Ectodermal cell (in vitro differentiated cells): ENCODE data around the gene COTL1.
A peak's percentile ranks its signal among the peaks of the same experiment; 100 is the strongest.

ENCODE experiments used
- H3K27ac ChIP-seq: 2 replicates; pipeline ENCODE4 v1.7.0; 2013; ENCODE audit warnings: mild to moderate bottlenecking, low read depth, low read length; ENCODE audit not compliant: insufficient read depth, poor library complexity, severe bottlenecking
- H3K27me3 ChIP-seq: 2 replicates; pipeline ENCODE4 v1.7.0; 2013; ENCODE audit warnings: mild to moderate bottlenecking, low read length; ENCODE audit not compliant: insufficient read depth, control insufficient read depth, poor library complexity, severe bottlenecking
- H3K36me3 ChIP-seq: one replicate; pipeline ENCODE4 v1.7.0; 2013; ENCODE audit warnings: low read length; ENCODE audit not compliant: control insufficient read depth, insufficient read depth
- H3K4me1 ChIP-seq: one replicate; pipeline ENCODE4 v1.7.0; 2013; ENCODE audit warnings: low read length; ENCODE audit not compliant: control insufficient read depth, insufficient read depth
- H3K4me3 ChIP-seq: 2 replicates; pipeline ENCODE4 v1.7.0; 2013; ENCODE audit warnings: low read depth, low read length, control low read depth; ENCODE audit not compliant: insufficient read depth
- H3K9me3 ChIP-seq: 2 replicates; pipeline ENCODE4 v1.7.0; 2013; ENCODE audit warnings: mild to moderate bottlenecking, low read length, moderate library complexity; ENCODE audit not compliant: control insufficient read depth
- WGBS, 2 experiments: methylation state at CpG; one replicate each; pipeline ENCODE4 v1.1.7; 2013; ENCODE audit warnings: missing lambda C conversion rate in 2 of 2; 5-methylcytosine and 5-hydroxymethylcytosine counted together

COTL1 gene

DNA sequence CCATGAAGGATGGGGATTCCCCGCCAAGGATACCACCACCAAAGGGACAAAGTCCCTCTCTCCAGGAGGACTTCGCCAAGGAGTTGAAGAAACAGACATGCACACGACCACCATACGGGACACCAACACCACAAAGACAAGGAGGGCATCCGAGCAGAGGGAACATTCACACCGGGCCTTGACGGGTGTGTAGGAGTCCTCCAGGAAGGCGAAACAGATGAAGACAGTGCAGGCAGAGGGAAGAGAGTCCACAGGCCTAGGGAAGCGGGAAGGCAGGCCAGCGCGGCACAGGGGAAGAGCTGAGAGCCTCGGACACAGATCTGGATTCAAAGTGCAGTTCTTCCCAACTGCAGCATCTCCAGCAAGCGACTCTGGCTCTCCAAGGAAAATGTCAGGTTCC, 10.8 kb downstream of the COTL1 start:
- Histone ChIP-seq H3K36me3 (peaks cover 23% of the 10 kb centered on the region), H3K9me3 (no peaks in the 10 kb centered on the region), H3K4me3 (no peak overlapping the region), H3K27ac (no peak overlapping the region), H3K4me1 (peaks cover 27% of the 10 kb centered on the region), H3K27me3 (no peaks in the 10 kb centered on the region)
- 93 to 96% methylated on average over 13 of the region's 13 CpGs for WGBS, 2 experiments

GRCh38 chr16:84606081-84606875, 11.6 kb downstream of the COTL1 start:
- Histone ChIP-seq H3K27ac (no peak overlapping the region), H3K4me3 (no peak overlapping the region), H3K36me3 (peaks cover 23% of the 10 kb centered on the region), H3K27me3 (no peaks in the 10 kb centered on the region), H3K9me3 (no peaks in the 10 kb centered on the region), H3K4me1 (peaks cover 31% of the 10 kb centered on the region)
- WGBS, 2 experiments = 91 to 93% methylated on average over 14 of the region's 14 CpGs

DNA sequence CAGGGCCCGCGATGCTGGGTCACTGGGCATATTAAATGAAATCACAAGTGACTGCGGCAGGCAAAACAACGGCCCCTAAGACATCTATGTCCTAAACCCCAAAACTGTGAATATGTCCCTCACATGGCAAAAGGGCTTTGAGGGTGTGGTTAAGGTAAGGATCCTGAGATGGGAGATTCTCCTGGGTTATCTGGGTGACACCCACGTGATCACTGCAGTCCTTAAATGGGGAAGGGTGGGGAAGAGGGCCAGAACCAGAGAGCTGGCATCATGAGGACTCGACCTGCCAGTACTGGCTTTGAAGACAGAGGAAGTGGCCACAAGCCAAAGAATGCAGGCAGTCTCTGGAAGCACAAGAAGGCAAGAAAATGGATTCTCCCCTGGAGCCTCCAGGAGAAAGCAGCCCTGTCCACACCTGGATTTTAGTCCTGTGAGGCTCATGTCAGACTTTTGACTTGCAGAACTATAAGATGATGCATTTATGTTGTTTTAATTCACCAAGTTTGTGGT, 12.5 kb downstream of the COTL1 start:
- Histone ChIP-seq H3K27ac (no peak overlapping the region), H3K4me3 (no peak overlapping the region), H3K4me1 (peaks cover 40% of the 10 kb centered on the region), H3K9me3 (no peaks in the 10 kb centered on the region), H3K36me3 (peaks cover 23% of the 10 kb centered on the region), H3K27me3 (no peaks in the 10 kb centered on the region)
- 93 to 94% methylated on average over 6 of the region's 6 CpGs for WGBS, 2 experiments

DNA sequence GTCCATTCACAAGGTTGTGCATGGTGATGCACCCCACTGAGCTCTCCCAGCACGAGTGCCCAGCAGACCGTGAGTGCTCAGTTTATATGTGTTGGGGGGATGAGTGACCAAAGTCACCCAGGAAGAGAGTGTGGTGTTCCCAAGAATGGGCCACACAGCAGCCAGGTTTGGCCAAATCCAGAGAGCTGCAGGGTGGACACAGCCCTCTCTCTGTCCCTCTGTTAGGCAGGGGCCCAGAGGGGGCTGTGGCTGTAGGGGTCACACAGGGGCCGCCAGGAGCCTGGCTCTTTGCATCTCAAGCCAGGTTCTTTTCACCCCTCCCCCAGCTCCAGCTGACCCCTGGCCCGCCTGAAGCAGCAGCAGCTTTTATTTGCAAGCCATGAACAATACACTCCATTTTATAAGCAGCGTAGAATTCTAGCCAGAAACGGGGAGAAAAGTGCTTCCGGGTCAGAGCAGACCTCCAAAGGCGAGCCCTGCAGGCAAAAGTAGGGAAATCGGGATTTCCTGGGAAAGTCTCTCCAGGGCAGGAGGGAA, 13.3 kb downstream of the COTL1 start:
- Histone ChIP-seq H3K9me3 (no peaks in the 10 kb centered on the region), H3K27me3 (no peaks in the 10 kb centered on the region), H3K36me3 (peaks cover 21% of the 10 kb centered on the region), H3K4me1 (peaks cover 47% of the 10 kb centered on the region), H3K27ac (peak overlapping the region; percentile 26), H3K4me3 (no peak overlapping the region)
- 27 to 31% methylated on average over 9 of the region's 9 CpGs for WGBS, 2 experiments

GRCh38 chr16:84603940-84604339, 13.9 kb downstream of the COTL1 start:
- whole genome bisulfite sequencing, 2 experiments = 74 to 75% methylated on average over 9 to 10 of the region's 10 CpGs
- no peak overlapping the region for H3K4me3 ChIP-seq
- peaks cover 53% of the 10 kb centered on the region for H3K4me1 ChIP-seq
- no peaks in the 10 kb centered on the region for H3K27me3 ChIP-seq
- H3K9me3 ChIP-seq = no peaks in the 10 kb centered on the region
- no peak overlapping the region for H3K27ac ChIP-seq
- H3K36me3 ChIP-seq = peaks cover 21% of the 10 kb centered on the region

- Histone ChIP-seq H3K9me3 (no peaks in the 10 kb centered on the region), H3K4me3 (no peak overlapping the region), H3K36me3 (peaks cover 21% of the 10 kb centered on the region), H3K4me1 (peaks cover 55% of the 10 kb centered on the region), H3K27me3 (no peaks in the 10 kb centered on the region), H3K27ac (no peak overlapping the region)
- WGBS, 2 experiments = 82 to 84% methylated on average over 23 of the region's 23 CpGs
Observed at GRCh38 chr16:84603140-84603816, 14.6 kb downstream of the COTL1 start.

DNA sequence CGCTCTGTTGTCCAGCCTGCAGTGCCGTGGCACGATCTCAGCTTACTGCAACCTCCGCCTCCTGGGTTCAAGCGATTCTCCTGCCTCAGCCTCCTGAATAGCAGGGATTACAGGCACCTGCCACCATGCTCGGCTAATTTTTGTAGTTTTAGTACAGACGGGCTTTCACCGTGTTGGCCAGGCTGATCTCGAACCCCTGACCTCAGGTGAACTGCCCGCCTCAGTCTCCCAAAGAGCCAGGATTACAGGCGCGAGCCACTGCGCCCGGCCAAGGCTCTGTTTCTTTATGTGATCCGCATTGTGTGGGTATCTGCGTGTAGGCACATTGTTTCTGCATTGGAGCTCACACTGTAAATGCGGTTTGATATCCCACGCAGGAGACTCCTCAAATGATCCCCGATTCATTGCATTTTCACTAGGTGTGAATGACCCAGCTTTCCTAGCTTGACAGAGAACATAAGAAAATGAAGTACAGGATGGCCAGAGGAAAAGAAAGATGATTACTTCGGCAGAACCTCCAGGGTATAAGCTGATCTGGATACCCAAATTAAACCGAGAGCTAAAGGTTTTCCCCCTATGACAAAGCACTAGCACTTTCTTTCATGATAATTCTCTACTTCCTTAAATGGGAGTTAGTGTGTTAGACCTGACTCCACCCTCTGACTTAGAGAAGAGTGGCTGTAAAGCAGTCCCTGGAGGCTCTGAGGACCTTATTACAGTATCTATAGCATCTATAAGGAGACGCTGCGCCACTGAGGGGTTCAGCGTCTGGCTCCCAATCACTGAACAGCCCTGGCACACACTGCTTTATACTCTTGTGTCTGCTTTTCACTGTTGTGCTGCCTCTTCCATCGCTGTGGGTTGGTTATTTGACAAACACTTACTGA, 17.3 kb downstream of the COTL1 start:
- no peak overlapping the region for H3K4me3 ChIP-seq
- no peak overlapping the region for H3K27ac ChIP-seq
- peaks cover 69% of the 10 kb centered on the region for H3K4me1 ChIP-seq
- 81 to 82% methylated on average over 24 to 25 of the region's 25 CpGs for WGBS, 2 experiments
- no peaks in the 10 kb centered on the region for H3K27me3 ChIP-seq
- no peaks in the 10 kb centered on the region for H3K9me3 ChIP-seq
- H3K36me3 ChIP-seq = peaks cover 3% of the 10 kb centered on the region

DNA sequence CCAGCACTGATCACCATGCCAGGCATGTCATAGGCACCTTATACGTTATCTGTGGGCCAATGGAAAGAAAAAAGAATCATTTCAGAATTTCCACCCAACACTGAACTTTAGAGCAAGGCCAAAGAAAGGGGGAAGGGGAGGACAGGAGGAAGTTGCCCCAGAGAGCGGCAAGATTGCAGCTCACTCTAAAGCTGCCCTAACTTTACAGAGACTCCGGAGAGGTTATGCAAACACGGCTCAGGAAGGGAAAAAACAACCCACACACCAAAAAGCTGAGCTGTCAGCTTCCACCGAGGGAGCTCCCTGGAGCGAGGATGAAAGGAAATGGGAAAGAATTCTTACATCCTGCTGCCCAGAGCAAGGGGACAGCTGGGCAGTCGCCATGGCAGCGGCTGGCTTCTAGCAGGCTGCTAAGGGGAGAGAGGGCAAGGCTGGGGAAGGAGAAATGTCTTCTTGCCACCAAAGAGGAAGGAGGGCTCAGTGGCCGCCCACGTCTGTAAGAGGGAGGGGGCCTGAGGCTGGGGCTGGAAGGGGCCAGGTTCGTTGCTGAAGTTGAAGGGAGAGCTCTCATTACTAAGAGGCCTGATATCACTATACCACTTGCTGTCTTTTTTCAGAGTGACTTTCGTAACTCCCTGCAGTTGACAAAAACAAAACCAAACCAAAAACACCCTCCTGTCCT, 18.2 kb downstream of the COTL1 start:
- Histone ChIP-seq H3K4me3 (peak overlapping the region; percentile 11), H3K4me1 (peaks cover 67% of the 10 kb centered on the region), H3K27me3 (no peaks in the 10 kb centered on the region), H3K27ac (peak overlapping the region; percentile 80), H3K36me3 (no peaks in the 10 kb centered on the region), H3K9me3 (no peaks in the 10 kb centered on the region)
- WGBS, 2 experiments = 4 to 5% methylated on average over 12 of the region's 12 CpGs

- Histone ChIP-seq H3K36me3 (no peaks in the 10 kb centered on the region), H3K4me1 (peaks cover 59% of the 10 kb centered on the region), H3K27me3 (no peaks in the 10 kb centered on the region), H3K4me3 (no peak overlapping the region), H3K27ac (no peak overlapping the region), H3K9me3 (no peaks in the 10 kb centered on the region)
- 23 to 25% methylated on average over 4 to 5 of the region's 6 CpGs for WGBS, 2 experiments
Observed at GRCh38 chr16:84598360-84598759, 19.5 kb downstream of the COTL1 start.
